ENCODE measurements around the gene ZNF184.

The ZNF184 gene

GRCh38 chr6:27500177-27500576 lies 27.3 kb upstream of the ZNF184 start:
- Mint-ChIP-seq H3K27ac (no peak overlapping the region), H3K4me1 (peaks cover 21 to 28% of the 10 kb centered on the region in 2 donors), H3K27me3 (peaks cover 37 to 48% of the 10 kb centered on the region in 2 donors), H3K4me3 (no peak overlapping the region), H3K36me3 (peaks cover 0 to 8% of the 10 kb centered on the region in 2 donors), H3K9me3 (peaks cover 0 to 1% of the 10 kb centered on the region in 2 donors)
- ATAC-seq (replicated peaks) (no peak), DNase-seq (no peak)

- peaks cover 43 to 58% of the 10 kb centered on the region in 2 donors for H3K27me3 Mint-ChIP-seq
- peaks cover 2 to 4% of the 10 kb centered on the region in 2 donors for H3K9me3 Mint-ChIP-seq
- H3K4me3 Mint-ChIP-seq = peak overlapping the region; percentile 83 to 88
- peaks cover 9 to 13% of the 10 kb centered on the region in 2 donors for H3K4me1 Mint-ChIP-seq
- peaks cover 3 to 4% of the 10 kb centered on the region in 2 donors for H3K36me3 Mint-ChIP-seq
- H3K27ac Mint-ChIP-seq = peak overlapping the region; percentile 93
- ATAC-seq (replicated peaks) (peak; percentile 87 to 93), DNase-seq (peak; percentile 67)
These were observed 22.7 kb upstream of the ZNF184 start for GRCh38 chr6:27495386-27496135.

GRCh38 chr6:27494987-27495385 lies 22.1 kb upstream of the ZNF184 start:
- H3K4me3 Mint-ChIP-seq = peak overlapping the region; percentile 83 to 88
- ATAC-seq (replicated peaks) (no peak), DNase-seq (no peak)
- H3K36me3 Mint-ChIP-seq = peaks cover 3 to 4% of the 10 kb centered on the region in 2 donors
- H3K27me3 Mint-ChIP-seq = peaks cover 37 to 52% of the 10 kb centered on the region in 2 donors
- peak overlapping the region; percentile 93 for H3K27ac Mint-ChIP-seq
- peaks cover 2 to 4% of the 10 kb centered on the region in 2 donors for H3K9me3 Mint-ChIP-seq
- H3K4me1 Mint-ChIP-seq = peaks cover 9 to 13% of the 10 kb centered on the region in 2 donors

- DNase-seq = no peak
- Mint-ChIP-seq H3K4me1 (peaks cover 9 to 13% of the 10 kb centered on the region in 2 donors), H3K4me3 (no peak overlapping the region), H3K9me3 (peaks cover 2 to 4% of the 10 kb centered on the region in 2 donors), H3K27me3 (peaks cover 34 to 45% of the 10 kb centered on the region in 2 donors), H3K27ac (no peak overlapping the region), H3K36me3 (peaks cover 3 to 4% of the 10 kb centered on the region in 2 donors)
- no peak for ATAC-seq (replicated peaks)
These were observed 21.2 kb upstream of the ZNF184 start for GRCh38 chr6:27494103-27494502.

GRCh38 chr6:27492631-27493190 lies 19.8 kb upstream of the ZNF184 start:
- H3K4me3 Mint-ChIP-seq = no peak overlapping the region

GRCh38 chr6:27479319-27480182 lies 6.6 kb upstream of the ZNF184 start:
- DNase-seq = peak; percentile 82
- ATAC-seq (replicated peaks) = peak; percentile 79 to 86
- H3K36me3 Mint-ChIP-seq = no peaks in the 10 kb centered on the region
- no peaks in the 10 kb centered on the region for H3K9me3 Mint-ChIP-seq
- H3K27me3 Mint-ChIP-seq = no peaks in the 10 kb centered on the region
- H3K4me3 Mint-ChIP-seq = no peak overlapping the region
- H3K27ac Mint-ChIP-seq = no peak overlapping the region
- no peaks in the 10 kb centered on the region for H3K4me1 Mint-ChIP-seq

More at GRCh38 chr6:27492631-27493190, 19.8 kb upstream of the ZNF184 start:
- Mint-ChIP-seq H3K9me3 (peaks cover 2 to 4% of the 10 kb centered on the region in 2 donors), H3K36me3 (peaks cover 3 to 4% of the 10 kb centered on the region in 2 donors), H3K4me1 (peaks cover 9 to 13% of the 10 kb centered on the region in 2 donors), H3K27me3 (peaks cover 27 to 35% of the 10 kb centered on the region in 2 donors), H3K27ac (no peak overlapping the region)
- DNase-seq (no peak), ATAC-seq (replicated peaks) (no peak)

GRCh38 chr6:27478706-27479318 lies 5.9 kb upstream of the ZNF184 start:
- no peaks in the 10 kb centered on the region for H3K9me3 Mint-ChIP-seq
- H3K27me3 Mint-ChIP-seq = no peaks in the 10 kb centered on the region
- H3K27ac Mint-ChIP-seq = no peak overlapping the region

GRCh38 chr6:27478141-27478705 lies 5.3 kb upstream of the ZNF184 start:
- ATAC-seq (replicated peaks) (peak; percentile 13 to 21), DNase-seq (no peak)
- Mint-ChIP-seq H3K4me1 (no peaks in the 10 kb centered on the region), H3K4me3 (no peak overlapping the region), H3K36me3 (no peaks in the 10 kb centered on the region), H3K27ac (no peak overlapping the region), H3K9me3 (no peaks in the 10 kb centered on the region), H3K27me3 (no peaks in the 10 kb centered on the region)

More at GRCh38 chr6:27478706-27479318, 5.9 kb upstream of the ZNF184 start:
- Mint-ChIP-seq H3K4me1 (no peaks in the 10 kb centered on the region), H3K4me3 (no peak overlapping the region), H3K36me3 (no peaks in the 10 kb centered on the region)
- peak; percentile 86 for DNase-seq
- ATAC-seq (replicated peaks) = peak; percentile 74 to 79

- peaks cover 0 to 4% of the 10 kb centered on the region in 2 donors for H3K4me1 Mint-ChIP-seq
- H3K4me3 Mint-ChIP-seq = peak overlapping the region in 1 of 2 donors; percentile 31
- no peak for DNase-seq
- no peak for ATAC-seq (replicated peaks)
- no peaks in the 10 kb centered on the region for H3K9me3 Mint-ChIP-seq
- no peak overlapping the region for H3K27ac Mint-ChIP-seq
- peaks cover 0 to 3% of the 10 kb centered on the region in 2 donors for H3K36me3 Mint-ChIP-seq
- H3K27me3 Mint-ChIP-seq = no peaks in the 10 kb centered on the region
These were observed 4.6 kb upstream of the ZNF184 start for GRCh38 chr6:27477318-27478013.

GRCh38 chr6:27476090-27476489 lies 3.2 kb upstream of the ZNF184 start:
- Mint-ChIP-seq H3K4me3 (no peak overlapping the region), H3K36me3 (peaks cover 0 to 6% of the 10 kb centered on the region in 2 donors), H3K27me3 (no peaks in the 10 kb centered on the region), H3K4me1 (peaks cover 13% of the 10 kb centered on the region in 2 donors), H3K9me3 (no peaks in the 10 kb centered on the region), H3K27ac (no peak overlapping the region)
- ATAC-seq (replicated peaks) (no peak), DNase-seq (no peak)

- ATAC-seq (replicated peaks) (no peak), DNase-seq (no peak)
- no peak overlapping the region for H3K27ac Mint-ChIP-seq
- H3K4me3 Mint-ChIP-seq = no peak overlapping the region
- H3K9me3 Mint-ChIP-seq = no peaks in the 10 kb centered on the region
- no peaks in the 10 kb centered on the region for H3K27me3 Mint-ChIP-seq
- peaks cover 5 to 15% of the 10 kb centered on the region in 2 donors for H3K36me3 Mint-ChIP-seq
- H3K4me1 Mint-ChIP-seq = peaks cover 18 to 22% of the 10 kb centered on the region in 2 donors
These were observed 1.8 kb upstream of the ZNF184 start for GRCh38 chr6:27474672-27475071.

- Mint-ChIP-seq H3K9me3 (no peaks in the 10 kb centered on the region), H3K36me3 (peaks cover 7 to 21% of the 10 kb centered on the region in 2 donors), H3K27me3 (no peaks in the 10 kb centered on the region), H3K27ac (no peak overlapping the region), H3K4me1 (peaks cover 22 to 25% of the 10 kb centered on the region in 2 donors), H3K4me3 (peak overlapping the region; percentile 30 to 95)
- no peak for DNase-seq
- no peak for ATAC-seq (replicated peaks)
These were observed 1.2 kb upstream of the ZNF184 start for GRCh38 chr6:27474172-27474465.

GRCh38 chr6:27472182-27472616 lies 706 bp downstream of the ZNF184 start:
- peak overlapping the region; percentile 87 to 95 for H3K4me3 Mint-ChIP-seq
- H3K4me1 Mint-ChIP-seq = peaks cover 25% of the 10 kb centered on the region in 2 donors

More at GRCh38 chr6:27472182-27472616, 706 bp downstream of the ZNF184 start:
- DNase-seq (peak; percentile 55), ATAC-seq (replicated peaks) (peak; percentile 56 to 64)
- Mint-ChIP-seq H3K9me3 (no peaks in the 10 kb centered on the region), H3K36me3 (peaks cover 16 to 35% of the 10 kb centered on the region in 2 donors), H3K27me3 (no peaks in the 10 kb centered on the region), H3K27ac (peak overlapping the region; percentile 99)
